Daoy (cell line): ENCODE data around the gene RPL10A. TPM values are rescaled to one million over a fixed set of nuclear protein-coding genes. Genes with fewer than 3 reads are reported as not detected.

Experiments
- DNase-seq: peaks from one replicate; pipeline ENCODE4 v3.0.0-alpha.2; 2015; ENCODE audit warnings: low read depth
- total RNA-seq: library from RNA; depleted of rRNA; stranded (reverse); fragments of >200 nt; shearing (Covaris generic); gene quantifications from 2 replicates; pipeline ENCODE4 v1.2.3, GENCODE V29; 2014

Gene RPL10A
- total RNA-seq, 1 experiment from 2014 or later, result 1,576 TPM

GRCh38 chr6:35448191-35448590 lies 20.0 kb upstream of the RPL10A start:
- no peak for DNase-seq

GRCh38 chr6:35449287-35449881 lies 18.8 kb upstream of the RPL10A start:
- peak; percentile 53 for DNase-seq

- no peak for DNase-seq
These were observed 16.6 kb upstream of the RPL10A start for GRCh38 chr6:35451354-35452182.

- peak; percentile 97 for DNase-seq
These were observed 15.8 kb upstream of the RPL10A start, which contains the start of gene FANCE for GRCh38 chr6:35452183-35453090. Gene FANCE, plus strand, starts transcription at chr6:35452338. Its CDS starts 208 bp downstream, at chr6:35452546.

DNA sequence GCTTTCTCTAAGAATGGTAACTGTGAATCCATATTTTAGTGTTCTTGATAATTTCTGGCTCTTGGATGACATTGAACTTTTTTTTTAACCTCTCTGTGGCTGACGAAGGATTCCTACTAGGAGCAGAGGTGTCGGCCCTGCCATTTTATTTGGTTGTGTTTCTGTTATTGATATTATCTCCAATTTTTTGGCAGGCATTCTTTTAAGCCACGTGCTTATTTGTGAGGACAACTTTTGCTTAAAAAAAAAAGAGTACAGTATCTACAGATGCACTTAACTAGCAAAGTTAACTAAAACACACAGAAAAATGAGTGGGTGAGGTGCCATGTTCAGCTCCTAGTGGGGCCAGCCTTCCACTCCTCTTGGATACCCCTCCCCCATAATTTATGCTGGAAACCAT lies 15.0 kb upstream of the RPL10A start:
- DNase-seq, result no peak

GRCh38 chr6:35454391-35455110 lies 13.7 kb upstream of the RPL10A start:
- no peak for DNase-seq

DNA sequence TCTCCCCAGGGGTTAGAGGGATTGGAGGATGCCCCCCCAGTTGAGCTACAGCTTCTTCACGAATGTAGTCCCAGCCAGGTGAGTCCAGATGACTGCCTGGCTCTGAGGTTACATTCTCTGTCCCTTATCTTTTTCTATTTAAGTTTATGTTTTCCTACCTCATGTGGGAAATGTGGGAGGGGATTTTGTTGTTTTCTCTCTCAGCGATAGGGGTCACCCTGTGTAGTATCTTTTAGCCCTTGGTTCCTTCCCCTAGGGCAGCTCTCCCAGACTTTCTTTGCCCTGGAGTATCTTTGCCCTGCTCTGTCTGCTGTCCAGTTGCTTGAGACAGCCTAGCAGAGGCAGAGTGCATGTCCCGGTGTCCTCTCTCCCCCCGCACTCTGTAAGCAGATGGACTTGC lies 10.3 kb upstream of the RPL10A start:
- DNase-seq, result no peak

- no peak for DNase-seq
These were observed 6.9 kb upstream of the RPL10A start for GRCh38 chr6:35461270-35461669.

DNA sequence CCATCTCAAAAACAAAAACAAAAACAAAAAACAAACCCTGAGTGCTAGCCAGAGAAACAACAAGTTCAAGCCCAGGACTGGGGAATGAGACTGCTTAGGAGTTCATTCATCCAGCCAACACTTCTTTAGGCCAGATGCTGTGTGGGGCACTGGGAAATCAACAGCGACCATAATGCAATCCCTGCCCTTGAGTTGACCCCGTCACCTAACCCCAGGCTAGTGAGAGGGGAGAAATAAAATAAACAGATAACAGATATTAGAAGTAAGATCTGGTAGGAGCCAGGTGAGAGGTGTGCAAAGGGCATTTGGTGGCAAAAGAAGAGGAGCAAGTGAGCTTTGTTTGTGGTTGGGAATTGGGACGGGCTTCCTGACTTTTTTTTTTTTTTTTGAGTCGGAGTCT lies 4.9 kb upstream of the RPL10A start:
- DNase-seq, result no peak

DNA sequence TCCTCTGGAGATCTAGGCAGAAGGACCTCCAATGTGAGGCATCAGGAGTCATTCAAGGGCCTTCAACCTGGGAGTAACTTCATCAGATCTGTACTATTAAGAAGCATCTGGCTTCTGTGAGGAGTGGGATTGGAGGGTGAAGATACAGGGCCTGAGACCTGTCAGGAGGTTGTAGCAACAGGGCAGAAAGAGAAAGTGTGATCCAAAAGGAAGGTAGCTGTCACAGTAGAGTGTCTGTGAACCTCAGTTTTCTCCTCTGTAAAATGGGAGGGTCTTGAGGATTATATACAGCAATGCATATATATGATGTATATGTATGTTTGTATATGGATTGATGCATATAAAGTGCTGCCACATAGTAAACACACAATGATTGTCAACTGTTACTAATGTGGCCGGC lies 2.6 kb upstream of the RPL10A start:
- DNase-seq, result no peak

GRCh38 chr6:35468980-35469750 lies 964 bp downstream of the RPL10A start:
- DNase-seq, result no peak

DNA sequence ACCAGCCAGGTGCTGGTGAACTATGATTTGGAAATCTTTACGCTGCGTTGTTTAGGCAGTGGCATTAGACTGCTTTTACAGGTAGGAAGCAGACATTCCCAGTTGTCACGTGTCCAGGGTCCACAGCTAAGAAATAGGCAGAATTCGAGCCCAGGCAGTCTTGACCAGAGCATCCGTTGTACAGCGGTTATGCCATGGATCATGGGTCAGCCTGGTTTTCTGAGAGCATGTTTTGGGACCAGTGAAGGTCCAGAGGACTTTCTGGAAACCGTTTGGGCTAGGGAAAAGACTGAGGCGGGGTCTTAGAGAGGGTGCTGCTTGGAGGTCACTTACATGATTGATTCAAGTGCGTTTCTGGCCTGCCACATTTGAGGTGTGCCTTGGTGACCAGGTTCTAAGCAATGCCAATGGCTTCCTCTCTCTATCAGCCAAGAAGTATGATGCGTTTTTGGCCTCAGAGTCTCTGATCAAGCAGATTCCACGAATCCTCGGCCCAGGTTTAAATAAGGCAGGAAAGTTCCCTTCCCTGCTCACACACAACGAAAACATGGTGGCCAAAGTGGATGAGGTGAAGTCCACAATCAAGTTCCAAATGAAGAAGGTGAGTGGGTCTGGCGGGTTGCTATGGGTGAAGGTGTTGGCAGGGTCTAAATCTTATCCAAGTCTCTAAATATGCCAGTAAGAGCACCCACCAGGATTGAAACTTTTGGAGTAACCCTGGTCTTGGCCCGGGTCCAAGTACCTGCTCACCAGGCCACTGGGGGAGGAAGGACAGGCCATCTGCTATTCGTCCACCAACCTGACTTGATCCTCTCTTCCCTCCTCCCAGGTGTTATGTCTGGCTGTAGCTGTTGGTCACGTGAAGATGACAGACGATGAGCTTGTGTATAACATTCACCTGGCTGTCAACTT lies 1.8 kb downstream of the RPL10A start:
- peak; percentile 43 for DNase-seq

- no peak for DNase-seq
These were observed 2.5 kb downstream of the RPL10A start for GRCh38 chr6:35470663-35471120.

DNA sequence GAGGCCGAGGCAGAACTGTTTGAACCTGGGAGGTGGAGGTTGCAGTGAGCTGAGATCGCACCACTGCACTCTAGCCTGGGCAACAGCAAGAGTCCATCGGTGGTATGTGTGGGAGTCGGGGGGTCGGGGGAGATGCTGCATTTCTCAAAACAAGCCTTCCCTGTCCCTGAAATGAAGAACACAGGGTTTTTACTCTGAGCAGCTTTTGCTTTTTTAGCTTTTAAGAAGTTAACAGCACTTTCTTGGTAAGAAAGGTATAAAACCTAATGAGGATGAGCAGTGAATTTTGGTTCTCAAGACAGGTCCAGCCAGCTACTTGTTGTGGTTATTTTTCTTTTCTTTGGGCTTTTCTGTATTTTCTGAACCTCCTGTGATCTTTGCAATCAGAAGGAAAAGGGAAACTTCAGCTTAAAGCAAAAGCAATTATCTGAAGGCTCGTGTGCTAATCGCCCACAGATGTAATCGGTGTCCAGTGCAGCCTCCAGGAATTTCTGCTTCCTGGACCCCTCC lies 3.7 kb downstream of the RPL10A start:
- no peak for DNase-seq

- DNase-seq, result peak; percentile 44
These were observed 5.1 kb downstream of the RPL10A start for GRCh38 chr6:35473075-35473849.

DNA sequence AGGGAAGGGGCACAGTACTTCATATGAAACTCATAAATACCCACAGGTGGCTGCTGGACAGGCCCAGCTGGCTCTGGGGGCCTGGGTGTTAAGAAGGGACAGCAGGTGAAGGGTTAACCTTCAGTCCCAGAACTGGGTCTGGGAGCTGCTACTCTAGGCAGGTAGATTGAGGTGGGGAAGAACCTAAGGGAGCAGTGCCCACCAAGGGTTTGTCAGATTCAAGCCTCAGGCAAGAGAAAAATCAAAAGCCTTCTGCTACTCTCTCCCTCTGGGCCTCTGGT lies 5.6 kb downstream of the RPL10A start:
- DNase-seq, result no peak

DNA sequence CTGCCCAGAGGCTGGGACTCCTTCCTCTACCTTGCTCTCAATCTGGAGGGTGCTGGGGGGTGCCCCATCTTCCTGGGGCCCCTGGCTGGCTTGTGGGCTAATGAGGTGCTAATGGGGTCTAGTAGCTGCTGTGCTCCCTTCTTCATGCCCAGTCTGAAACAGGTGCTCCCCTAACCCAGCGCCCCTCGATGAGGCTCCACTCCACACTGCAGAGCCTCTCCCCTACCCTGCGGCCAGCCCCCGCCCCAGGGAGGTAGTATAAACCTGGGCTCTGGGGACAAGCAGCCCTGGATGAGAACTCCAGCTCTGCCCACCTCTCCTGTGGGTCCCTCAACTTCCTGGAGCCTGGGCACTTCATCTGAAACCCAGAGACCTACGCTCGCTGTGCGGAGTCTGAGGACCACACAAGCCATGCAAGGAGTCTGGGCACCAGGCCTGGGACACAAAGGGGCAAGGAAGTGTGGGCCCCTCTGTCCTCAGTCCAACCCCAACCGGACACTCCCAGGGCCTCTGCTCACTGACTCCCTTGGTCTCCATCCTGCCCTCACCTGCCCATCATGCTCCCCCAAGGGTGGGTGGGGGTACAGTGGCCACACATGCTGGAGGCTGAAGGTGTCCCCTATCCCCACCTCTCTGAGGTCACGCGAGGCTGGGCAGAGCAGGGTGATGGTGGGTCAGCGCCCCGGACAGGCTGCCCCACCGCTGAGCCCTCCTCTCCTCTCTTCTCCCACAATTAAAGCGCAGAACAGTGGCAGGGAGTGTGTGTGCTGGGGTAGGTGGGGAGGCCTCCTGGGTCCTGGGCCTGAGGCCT lies 6.1 kb downstream of the RPL10A start:
- peak; percentile 42 for DNase-seq
